HG03280 (cell line): Measurements from ENCODE around the gene APOE.

ENCODE experiments used
- ATAC-seq: cut with Tn5 transposase; IDR thresholded peaks from one replicate; pipeline ENCODE4 v1.9.1; 2021; ENCODE audit warnings: mild to moderate bottlenecking, moderate library complexity; ENCODE audit not compliant: unreplicated experiment

APOE gene

DNA sequence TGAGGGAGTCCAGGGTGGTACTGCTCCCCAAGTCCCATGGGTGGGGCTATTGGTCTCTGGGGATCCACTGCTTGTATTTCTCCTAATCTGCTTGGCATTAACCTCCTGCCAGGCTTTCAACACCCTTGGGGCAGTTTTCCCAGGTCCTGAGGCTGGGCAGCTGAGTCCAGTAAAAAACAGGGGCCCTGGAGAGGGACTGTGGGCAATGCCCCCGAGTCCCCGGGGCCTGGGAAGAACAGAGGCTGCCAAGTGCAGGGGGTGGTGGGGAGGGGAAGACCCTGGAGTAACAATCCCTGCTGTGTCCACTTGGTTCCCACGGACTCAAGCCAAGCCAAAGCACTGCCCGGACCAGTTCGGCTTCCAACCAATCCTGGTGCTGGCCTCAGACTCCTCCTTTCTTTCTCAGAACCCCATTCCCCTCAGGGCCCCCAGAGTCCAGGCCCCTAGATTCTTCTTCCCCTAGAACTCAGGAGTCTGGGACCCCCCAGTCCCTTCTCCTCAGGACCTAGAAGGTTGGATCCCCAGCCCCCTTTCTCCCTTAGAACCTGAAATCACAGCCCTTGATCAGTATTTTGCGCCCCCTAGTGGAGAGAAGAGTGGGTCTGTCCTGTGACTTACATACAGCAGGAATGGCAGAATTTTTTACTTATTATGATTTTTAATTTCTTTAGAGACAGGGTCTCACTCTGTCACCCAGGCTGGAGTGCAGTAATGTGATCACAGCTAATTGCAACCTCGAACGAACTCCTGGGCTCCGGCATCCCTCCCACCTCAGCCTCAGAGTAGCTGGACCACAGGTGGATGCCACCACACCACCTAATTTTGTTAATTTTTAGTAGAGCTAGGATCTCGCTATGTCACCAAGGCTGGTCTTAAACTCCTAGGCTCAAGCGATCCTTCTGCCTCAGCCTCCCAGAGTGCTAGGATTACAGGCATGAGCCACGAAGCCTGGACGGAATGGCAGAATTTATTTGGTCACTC lies 45.9 kb downstream of the APOE start:
- ATAC-seq = no peak

DNA sequence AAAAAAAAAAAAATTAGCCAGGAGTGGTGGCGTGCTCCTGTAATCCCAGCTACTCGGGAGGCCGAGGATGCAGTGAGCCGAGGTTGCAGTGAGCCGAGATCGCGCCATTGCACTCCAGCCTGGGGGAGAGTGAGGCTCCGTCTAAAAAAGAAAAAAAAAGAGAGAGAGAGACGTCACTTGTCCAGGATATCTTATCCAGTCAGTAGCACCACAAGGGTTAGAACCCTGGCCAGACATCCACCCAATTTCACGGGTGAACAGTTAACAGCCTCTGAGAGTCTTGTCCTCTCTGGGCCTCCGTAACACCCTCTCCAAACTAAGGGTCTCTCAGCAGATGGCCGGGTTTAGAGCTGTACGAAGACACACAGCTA lies 48.7 kb downstream of the APOE start:
- ATAC-seq = no peak

DNA sequence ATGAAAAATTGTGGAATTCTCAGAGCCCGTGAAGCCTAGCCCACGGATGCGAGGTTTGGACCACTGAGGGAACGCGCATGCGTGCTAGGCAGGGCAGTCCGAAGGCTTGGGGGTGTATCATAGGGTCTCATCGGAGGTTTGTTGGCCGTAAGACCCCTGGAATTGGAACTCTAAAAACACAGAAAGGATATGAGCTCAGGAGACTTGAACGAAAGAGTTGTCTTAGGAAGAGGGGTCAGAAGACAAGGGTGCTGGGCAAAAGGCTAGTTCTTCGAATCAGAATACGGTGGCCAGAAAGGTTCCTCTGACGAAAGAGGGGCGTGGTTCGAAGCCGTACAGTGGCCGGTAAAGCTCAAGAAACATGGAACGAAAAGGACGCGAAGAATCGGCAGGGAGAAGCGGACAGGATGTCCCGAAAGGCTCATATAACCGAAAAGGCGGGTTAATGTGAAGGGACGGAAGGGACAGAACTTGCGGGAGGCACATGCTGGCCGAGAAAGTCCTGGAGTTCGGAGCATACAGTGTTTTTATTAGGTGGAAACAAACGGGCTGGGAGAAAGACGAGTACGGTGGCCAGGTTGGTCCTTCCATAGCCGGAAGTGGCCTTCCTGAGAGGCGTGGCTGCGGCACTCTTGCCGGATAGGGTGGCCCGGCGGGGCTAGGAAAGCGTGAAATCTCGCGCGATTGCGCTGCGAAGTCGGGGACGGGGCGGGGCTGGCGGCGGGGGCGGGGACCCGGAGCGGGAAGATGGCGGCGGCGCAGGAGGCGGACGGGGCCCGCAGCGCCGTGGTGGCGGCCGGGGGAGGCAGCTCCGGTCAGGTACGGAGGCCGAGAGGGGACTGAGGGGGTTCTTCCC lies 49.3 kb downstream of the APOE start, which contains the start of gene CLPTM1:
Gene CLPTM1, plus strand, starts transcription at position 732 of the 856 bp plus-strand sequence. Its CDS starts 16 bp downstream, at position 748.
- peak; percentile 86 for ATAC-seq

DNA sequence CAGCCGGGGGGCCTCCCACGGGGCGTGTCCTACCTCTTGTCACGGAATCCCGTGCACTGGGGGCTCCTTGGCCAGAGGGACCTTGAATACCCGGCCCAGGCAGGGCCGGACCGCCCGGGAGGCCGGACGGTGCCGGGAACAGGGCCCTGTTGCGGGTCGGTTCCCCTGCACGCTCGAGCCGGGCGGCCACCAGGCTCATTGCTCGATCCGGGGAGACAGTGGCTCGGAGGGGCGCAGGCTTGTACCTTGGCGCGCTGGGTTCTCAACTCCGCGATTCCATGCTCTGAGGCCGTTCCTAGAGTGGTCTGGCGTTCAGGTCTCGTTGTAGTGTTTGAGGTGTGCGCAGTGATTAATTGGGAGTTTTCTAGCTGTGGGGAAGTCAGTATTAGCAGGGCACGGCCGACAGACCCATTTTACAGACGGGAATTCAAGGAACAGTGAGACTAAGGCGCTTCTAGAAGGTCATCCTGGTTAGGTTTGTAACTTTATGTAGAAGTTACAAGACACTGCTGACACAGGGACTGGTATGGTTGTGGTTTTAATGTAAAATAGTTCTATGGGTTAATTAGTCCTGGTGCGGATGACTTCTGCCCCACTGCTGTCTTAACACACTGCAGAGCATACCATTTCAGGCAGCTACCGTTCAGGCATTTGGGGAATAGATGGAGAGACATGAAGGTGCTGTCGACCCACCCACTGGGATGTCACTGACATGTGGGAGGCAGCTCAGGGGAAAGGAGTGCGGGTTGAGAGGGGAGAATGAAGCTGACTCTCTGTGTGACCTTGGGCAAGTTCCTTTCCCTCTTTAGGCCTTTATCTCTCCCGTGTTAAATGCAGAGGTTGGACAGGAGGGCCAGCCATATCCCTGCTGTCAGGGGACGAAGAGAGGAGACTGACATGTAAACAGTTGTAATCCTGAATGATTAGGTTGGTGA lies 50.2 kb downstream of the APOE start:
- ATAC-seq = peak; percentile 27

DNA sequence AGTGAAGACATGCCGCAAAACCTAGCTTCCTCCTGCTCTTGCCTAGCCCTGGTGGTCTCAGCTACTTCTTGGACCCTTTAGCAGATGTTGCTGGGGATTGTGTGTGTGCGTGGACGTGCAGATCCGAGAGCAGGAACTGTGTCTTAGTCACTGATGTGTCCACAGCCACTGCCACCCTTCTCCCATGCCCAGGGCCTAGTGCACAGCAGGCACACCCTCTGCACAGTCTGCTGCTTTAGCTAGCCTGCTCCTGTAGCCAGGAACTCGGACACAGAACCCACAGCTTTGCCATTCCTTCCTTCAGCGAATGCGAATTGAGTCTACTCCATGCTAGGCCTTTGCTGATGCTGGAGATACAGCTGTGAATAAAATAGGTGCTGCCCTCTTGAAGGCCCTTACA lies 51.9 kb downstream of the APOE start:
- ATAC-seq = no peak

DNA sequence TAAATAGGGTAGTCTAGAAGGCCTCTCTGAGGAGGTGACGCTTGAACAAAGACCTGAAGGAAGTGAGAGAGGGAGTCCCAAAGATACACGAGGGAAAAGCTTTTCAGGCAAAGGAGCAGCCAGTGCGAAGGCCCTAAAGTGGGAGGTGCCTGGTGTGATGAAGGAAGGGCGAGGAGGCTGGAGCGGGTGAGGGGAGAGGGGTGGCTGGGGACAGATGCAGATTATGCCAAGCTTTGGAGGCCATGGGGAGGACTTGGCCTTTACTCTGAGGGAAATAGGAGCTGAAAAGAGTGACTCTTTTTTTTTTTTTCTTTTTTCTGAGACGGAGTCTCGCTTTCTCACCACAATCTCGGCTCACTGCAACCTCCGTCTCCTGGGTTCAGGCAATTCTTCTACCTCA lies 52.5 kb downstream of the APOE start:
- no peak for ATAC-seq
